AML-193 (cell line): ENCODE data around the gene GLG1.
A peak's percentile ranks its signal among the peaks of the same experiment; 100 is the strongest.

ENCODE experiments used
- DNase-seq, 2 experiments: peaks; one replicate each; lab custom pipeline; 2025; lab: John Stamatoyannopoulos, UW

GLG1 gene

DNA sequence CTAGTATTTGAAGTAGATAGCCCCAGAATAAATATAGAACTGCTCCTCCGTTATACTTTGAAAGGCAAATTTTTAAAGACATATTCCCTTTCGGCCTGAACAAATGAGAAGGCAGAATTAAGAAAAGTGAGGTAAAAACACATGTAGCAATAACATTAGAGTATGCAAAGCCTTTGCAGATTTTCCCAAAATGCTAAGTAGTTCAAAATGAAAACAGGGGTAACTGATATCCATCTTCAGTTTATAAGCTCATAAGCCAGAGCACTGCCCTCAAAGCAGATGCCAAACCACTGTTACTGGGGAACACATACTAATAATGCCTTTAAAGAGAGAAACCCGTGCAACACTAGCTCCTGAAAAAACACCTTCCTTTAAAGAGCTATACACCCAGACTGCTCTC is 134.4 kb downstream of the GLG1 start:
- DNase-seq, result no peak

- no peak for DNase-seq
Observed at GRCh38 chr16:74472010-74472409, 134.9 kb downstream of the GLG1 start.

GRCh38 chr16:74469946-74470478 is 136.9 kb downstream of the GLG1 start:
- no peak for DNase-seq

GRCh38 chr16:74468807-74469525 is 137.9 kb downstream of the GLG1 start:
- DNase-seq, result no peak

DNA sequence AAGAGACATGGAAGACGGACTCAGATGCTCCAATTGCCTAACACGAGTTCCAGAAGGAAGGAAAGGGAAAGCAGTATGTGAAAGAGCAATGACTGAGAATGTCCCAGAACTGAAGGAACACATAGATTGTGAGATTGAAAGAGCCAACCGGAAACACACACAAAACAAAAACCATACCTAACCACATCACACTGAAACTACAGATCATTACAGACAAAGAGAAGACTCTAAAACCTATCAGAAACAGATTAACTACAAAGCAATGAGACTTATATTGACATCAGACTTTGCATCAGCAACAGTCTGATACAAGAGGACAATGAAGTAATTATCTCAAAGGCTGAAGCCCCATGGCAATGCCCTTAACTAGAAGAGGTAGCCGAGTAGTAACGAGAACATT is 140.0 kb downstream of the GLG1 start:
- no peak for DNase-seq

- no peak for DNase-seq
Observed at GRCh38 chr16:74465851-74466685, 140.8 kb downstream of the GLG1 start.

DNA sequence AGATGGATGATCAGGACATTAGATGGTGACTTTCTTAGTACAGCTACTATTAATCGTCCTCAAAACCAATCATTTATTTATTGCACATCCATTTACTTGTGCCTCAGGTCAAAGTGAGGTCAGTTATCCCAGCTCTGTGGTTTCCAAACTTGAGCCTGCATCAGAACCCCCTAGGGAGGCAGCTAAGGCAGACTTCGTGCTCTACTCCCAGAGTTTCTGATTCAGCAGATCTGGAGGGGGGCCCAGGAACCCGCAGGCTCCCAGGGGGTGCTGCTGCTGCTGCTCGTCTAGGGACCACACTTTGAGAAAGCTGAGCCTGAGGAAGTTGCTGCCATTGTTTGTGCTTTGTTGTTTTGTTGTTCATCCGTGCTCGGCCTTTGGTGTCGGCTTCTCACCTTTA is 141.6 kb downstream of the GLG1 start:
- no peak for DNase-seq

DNA sequence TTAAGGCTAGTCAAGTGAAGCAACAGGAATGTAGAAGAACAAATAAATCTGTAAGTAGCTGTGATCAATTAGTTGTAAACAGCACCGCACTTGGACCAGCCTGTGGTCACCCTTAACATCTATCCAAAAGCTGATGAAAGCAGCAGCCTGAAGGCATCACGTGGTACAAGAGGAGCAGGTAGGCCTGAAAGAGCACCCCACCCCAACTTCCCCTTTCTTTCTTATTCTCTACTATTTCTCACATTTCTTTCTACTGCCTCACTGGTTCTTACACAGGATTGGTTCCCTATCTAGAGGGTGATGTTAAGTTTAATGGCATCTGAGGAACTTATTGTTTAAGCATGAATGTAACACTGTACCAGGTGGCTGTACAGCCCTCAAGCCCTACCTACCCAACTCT is 143.0 kb downstream of the GLG1 start:
- peak in 1 of 2 experiments; percentile 9 for DNase-seq

- no peak for DNase-seq
Observed at GRCh38 chr16:74462361-74462760, 144.6 kb downstream of the GLG1 start.

DNA sequence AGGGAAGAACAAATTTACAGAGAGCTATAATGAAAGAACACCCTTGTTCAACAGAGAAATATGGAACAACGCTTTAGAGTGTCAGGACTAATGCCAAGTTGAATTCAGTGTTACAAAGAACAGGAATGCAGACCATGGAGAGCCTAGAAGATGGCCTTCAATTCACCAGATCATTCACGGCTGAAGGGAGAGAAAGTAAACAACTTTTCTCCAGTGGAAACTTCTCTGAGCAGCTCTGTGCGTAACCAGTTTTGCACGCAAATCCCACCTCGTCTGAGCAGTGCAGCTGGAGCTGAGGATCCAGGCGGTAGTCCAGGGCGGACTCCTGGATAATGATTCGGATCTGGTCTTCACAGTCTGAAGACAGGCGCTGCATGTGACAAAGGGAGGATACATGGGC is 145.1 kb downstream of the GLG1 start:
- no peak for DNase-seq

DNA sequence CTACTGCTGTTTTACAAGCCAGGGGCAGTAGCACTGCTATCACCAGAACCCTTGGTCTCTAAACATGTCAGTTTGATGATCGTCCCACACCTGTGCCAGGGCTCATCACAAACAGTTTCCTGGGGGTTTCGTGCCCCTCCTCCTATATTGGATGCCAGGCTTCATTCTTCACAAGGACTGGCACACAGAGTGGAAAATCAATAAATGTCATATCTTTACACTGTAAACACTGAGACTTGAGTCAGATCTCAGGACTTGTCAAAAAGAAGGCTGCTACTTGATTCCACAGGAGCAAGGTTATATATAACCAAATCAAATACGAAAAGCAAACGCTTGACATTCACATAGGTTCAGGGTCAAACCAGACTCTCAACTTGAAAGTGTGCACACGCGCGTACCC is 146.4 kb downstream of the GLG1 start:
- DNase-seq, result no peak

GRCh38 chr16:74456290-74456625 is 150.7 kb downstream of the GLG1 start:
- no peak for DNase-seq

DNA sequence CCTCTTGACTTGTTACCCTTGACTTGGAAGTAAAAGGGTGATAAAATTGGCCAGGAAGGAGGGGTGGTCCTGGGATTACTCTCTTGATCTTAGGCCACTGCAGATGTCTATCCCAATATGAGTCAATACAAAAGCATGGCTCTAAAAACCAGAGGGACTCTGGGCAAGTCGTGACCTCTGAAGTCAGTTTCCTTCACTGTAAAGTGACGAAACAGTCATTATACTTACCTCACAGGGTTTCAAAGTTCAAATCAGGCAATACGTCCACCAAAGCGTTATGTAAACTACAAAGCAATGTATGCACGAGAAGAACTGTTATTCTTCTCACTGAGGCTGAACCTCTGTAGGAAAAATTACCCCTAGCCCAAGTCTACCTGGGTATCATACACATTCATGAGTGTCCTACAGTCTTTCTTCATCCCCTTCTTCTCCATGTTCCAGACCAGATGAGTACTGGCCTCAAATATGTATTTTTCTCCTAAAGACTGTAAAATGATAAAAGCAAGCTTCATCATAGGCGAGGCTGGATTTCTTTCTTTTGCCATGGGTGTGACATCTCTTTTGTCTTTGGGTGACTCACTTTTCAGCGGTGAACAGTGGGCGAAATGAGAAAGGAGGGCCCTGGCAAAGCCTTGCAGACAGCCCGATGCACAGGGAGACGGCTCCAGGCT is 151.2 kb downstream of the GLG1 start:
- no peak for DNase-seq

DNA sequence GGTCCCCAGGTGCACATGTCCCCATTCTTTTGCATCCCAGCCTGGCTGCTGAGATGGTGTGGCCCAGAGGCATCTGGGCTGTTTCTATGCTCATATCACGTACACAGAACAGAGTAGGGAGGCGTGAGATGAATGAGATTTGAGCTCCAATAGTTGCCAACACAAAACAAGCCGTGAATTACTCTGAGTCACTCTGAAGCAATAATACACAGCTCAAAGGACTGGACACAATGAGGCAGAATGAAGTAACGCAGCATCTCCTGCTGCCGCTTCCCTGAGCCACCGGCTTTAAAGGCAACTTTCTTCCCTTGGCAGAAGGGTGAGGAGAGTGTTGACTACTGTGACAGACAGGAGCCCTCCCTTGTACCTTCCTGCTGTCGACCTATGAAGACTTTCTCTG is 151.7 kb downstream of the GLG1 start:
- no peak for DNase-seq

- DNase-seq, result no peak
Observed at GRCh38 chr16:74451951-74452758, 154.8 kb downstream of the GLG1 start.

DNA sequence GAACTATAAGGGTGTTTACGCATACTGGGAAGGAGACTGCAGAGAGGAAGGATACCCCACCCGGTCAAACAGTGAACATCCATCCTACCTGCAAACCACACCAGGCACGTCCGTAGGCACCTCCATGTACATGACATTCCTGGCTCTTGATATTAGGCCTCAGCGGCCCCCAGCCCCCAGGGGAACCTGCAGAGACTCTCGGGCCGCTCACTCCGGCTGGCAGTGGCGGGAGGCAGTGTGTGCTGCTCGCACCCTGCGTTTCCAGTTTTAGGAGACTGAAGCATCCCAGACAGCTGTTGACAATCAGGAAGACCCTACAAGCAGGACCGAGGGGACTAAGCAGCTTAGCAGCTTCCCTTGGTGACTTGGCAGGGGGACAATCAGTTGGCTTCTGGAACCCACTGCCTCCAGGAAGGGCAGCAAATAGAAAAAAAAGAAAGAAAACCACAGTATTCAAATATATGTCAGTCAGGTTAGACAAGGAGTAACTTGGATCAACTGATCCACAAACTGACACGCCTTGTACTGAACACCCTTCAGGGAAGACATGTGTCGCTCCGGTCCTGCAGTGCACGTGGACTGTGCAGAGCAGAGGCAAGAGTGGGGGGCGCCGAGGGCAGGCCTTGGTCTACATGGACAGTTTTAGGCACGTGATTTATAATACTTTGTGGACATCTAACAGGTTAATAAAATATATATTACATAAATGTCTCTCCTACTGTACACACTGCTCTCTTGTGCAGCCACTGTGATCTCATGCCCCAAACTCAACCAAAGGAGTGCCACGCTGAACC is 155.8 kb downstream of the GLG1 start:
- DNase-seq, result no peak

GRCh38 chr16:74450236-74450635 is 156.7 kb downstream of the GLG1 start:
- no peak for DNase-seq

GRCh38 chr16:74449470-74449869 is 157.4 kb downstream of the GLG1 start:
- DNase-seq, result no peak

- no peak for DNase-seq
Observed at GRCh38 chr16:74448990-74449389, 157.9 kb downstream of the GLG1 start.

GRCh38 chr16:74447578-74447977 is 159.3 kb downstream of the GLG1 start:
- no peak for DNase-seq

GRCh38 chr16:74446866-74447265 is 160.0 kb downstream of the GLG1 start:
- DNase-seq, result no peak
